Measurements from ENCODE around the gene F2R.
"Not testable (repeated sequence)": the region's sequence is repeated elsewhere in the genome, so short reads cannot be mapped to it uniquely, and the experiment has no call there.

F2R gene

DNA sequence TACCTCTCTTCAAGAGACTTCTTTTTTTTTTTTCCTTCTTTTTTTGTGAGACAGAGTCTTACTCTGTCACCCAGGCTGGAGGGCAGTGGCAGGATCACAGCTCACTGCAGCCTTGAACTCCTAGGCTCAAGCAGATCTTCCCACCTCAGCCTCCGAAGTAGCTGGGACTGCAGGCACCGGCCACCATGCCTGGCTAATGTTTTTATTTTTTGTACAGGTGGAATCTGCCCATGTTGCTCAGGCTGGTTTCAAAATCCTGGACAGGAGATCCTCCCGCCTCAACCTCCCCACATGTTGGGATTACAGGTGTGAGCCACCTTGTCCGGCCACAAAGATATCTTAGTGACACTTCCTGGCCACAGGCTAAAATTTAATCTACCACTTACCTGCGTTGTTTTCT is 60.0 kb downstream of the F2R start:
- H3K4me3 ChIP-seq (ENCODE audit: low read depth, low read length) = no peak overlapping the region
- TF ChIP-seq, protein P1, sequence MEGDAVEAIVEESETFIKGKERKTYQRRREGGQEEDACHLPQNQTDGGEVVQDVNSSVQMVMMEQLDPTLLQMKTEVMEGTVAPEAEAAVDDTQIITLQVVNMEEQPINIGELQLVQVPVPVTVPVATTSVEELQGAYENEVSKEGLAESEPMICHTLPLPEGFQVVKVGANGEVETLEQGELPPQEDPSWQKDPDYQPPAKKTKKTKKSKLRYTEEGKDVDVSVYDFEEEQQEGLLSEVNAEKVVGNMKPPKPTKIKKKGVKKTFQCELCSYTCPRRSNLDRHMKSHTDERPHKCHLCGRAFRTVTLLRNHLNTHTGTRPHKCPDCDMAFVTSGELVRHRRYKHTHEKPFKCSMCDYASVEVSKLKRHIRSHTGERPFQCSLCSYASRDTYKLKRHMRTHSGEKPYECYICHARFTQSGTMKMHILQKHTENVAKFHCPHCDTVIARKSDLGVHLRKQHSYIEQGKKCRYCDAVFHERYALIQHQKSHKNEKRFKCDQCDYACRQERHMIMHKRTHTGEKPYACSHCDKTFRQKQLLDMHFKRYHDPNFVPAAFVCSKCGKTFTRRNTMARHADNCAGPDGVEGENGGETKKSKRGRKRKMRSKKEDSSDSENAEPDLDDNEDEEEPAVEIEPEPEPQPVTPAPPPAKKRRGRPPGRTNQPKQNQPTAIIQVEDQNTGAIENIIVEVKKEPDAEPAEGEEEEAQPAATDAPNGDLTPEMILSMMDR (IDR thresholded peaks at IDR 0.05; ENCODE audit: low read depth, low read length, missing control alignments) = no peak
- no peak for DNase-seq (ENCODE audit: low read depth)

DNA sequence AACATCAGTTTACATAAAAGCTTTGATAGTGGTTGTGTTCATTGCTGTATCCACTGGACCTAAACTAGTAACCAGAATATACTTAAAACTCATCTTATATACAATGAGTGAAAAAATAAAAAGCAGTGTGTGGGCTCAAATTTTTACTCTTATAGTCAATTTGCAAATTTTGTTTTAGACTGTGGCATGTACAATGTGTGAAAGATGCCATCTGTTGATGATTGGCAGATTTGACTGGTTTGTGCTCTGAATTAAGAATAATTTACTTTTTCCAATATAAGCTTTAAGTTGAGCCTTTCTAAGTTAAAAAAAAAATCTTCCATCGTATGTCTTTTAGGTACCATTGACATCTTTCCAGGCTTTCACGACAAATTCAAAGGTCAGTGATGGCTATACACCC is 60.5 kb downstream of the F2R start:
- no peak for DNase-seq (ENCODE audit: low read depth)
- TF ChIP-seq, protein P1 (IDR thresholded peaks at IDR 0.05; ENCODE audit: low read depth, low read length, missing control alignments) = no peak
- H3K4me3 ChIP-seq (ENCODE audit: low read depth, low read length) = no peak overlapping the region

DNA sequence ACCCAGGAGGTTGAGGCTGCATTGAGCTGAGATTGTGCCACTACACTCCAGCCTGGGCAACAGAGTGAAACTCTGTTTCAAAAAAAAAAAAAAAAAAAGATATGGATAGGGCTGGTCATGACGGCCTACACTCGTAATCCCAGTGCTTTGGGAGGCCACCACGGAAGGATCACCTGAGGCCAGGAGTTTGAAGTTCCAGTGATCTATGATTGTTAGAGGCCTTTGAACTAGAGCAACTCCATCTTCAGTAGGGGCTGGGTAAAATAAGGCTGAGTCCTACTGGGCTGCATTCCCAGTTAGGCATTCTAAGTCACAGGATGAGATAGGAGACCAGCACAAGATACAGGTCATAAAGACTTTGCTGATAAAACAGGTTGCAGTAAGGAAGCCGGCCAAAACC is 64.7 kb downstream of the F2R start:
- H3K4me3 ChIP-seq (ENCODE audit: low read depth, low read length); DNase-seq (ENCODE audit: low read depth): not testable (repeated sequence)

DNA sequence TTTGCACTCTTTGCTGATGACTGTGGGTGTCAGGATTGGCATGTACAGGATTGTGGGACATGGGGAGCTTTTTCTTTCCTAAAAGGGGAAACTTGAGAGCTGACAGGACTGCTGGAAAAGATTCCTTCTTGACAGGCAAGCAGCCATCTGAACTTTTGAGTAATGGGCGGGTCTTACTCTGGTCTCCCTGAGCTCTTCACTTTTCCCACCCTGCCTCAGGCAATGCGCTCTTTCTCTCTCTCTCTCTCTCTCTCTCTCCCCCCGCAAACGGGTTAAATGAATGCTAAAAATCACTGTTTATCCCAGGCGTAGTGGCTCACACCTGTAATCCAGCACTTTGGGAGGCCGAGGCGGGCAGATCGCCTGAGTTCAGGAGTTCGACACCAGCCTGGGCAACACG is 65.8 kb downstream of the F2R start:
- H3K4me3 ChIP-seq (ENCODE audit: low read depth, low read length) = no peak overlapping the region
- TF ChIP-seq, protein P1 (IDR thresholded peaks at IDR 0.05; ENCODE audit: low read depth, low read length, missing control alignments) = no peak
- no peak for DNase-seq (ENCODE audit: low read depth)

DNA sequence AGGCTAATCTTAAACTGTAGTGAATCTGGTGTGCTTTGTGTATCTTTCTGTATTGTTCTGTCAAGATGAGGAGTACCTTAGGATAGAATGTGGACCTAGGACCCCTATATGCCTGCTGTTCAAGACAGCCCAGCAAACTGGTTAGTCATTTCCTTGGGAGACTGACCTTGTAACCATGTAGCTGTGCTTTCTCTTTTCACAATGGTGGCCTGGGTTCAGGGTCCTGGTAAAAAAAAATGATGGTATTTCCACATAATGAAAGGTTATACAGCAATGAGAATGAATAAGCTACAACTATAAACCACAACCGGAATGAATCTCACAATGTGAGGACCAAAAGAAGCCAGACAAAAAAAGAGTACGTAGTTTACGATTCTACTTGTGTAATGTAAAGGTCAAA is 66.5 kb downstream of the F2R start:
- no peak overlapping the region for H3K4me3 ChIP-seq (ENCODE audit: low read depth, low read length)
- TF ChIP-seq, protein P1 (IDR thresholded peaks at IDR 0.05; ENCODE audit: low read depth, low read length, missing control alignments) = no peak
- DNase-seq (ENCODE audit: low read depth) = no peak

Data from GM12864 (cell line).